Endodermal cell (in vitro differentiated cells): ENCODE results near the gene LIMK2. TPM values are rescaled to one million over a fixed set of nuclear protein-coding genes. Genes with fewer than 3 reads are reported as not detected.

Experiments
- DNase-seq: peaks from one replicate; pipeline ENCODE4 v3.0.0-alpha.2; 2017
- H3K27ac ChIP-seq: 2 replicates; pipeline ENCODE4 v1.5.1; 2013; ENCODE audit warnings: mild to moderate bottlenecking, low read depth, low read length, moderate library complexity
- H3K27me3 ChIP-seq: 2 replicates; pipeline ENCODE4 v1.6.1; 2013; ENCODE audit warnings: mild to moderate bottlenecking, low read length, moderate library complexity; ENCODE audit not compliant: insufficient read depth, control insufficient read depth, poor library complexity, severe bottlenecking
- H3K36me3 ChIP-seq: 2 replicates; pipeline ENCODE4 v1.7.0; 2013; ENCODE audit warnings: mild to moderate bottlenecking, low read length, moderate library complexity; ENCODE audit not compliant: control insufficient read depth, insufficient read depth
- H3K4me1 ChIP-seq: one replicate; pipeline ENCODE4 v1.7.0; 2013; ENCODE audit warnings: low read length; ENCODE audit not compliant: control insufficient read depth, insufficient read depth
- H3K4me3 ChIP-seq: 2 replicates; pipeline ENCODE4 v1.5.1; 2013; ENCODE audit warnings: mild to moderate bottlenecking, low read length, moderate library complexity
- H3K9ac ChIP-seq: 2 replicates; pipeline ENCODE4 v1.6.1; 2013; ENCODE audit warnings: mild to moderate bottlenecking, low read length, moderate library complexity; ENCODE audit not compliant: poor library complexity, severe bottlenecking; ENCODE audit errors: extremely low read depth
- H3K9me3 ChIP-seq: 2 replicates; pipeline ENCODE4 v1.6.1; 2013; ENCODE audit warnings: mild to moderate bottlenecking, low read length, moderate library complexity; ENCODE audit not compliant: control insufficient read depth
- H3K27ac Mint-ChIP-seq: 2 replicates; pipeline ENCODE4 v1.8.0; 2020; ENCODE audit warnings: mixed read lengths
- H3K27me3 Mint-ChIP-seq: 2 replicates; pipeline ENCODE4 v1.8.0; 2021; ENCODE audit warnings: mild to moderate bottlenecking, mixed read lengths; ENCODE audit not compliant: insufficient read depth
- H3K36me3 Mint-ChIP-seq: 2 replicates; pipeline ENCODE4 v1.8.0; 2020; ENCODE audit warnings: low read depth, mixed read lengths
- H3K4me1 Mint-ChIP-seq: 2 replicates; pipeline ENCODE4 v1.8.0; 2020; ENCODE audit warnings: mixed read lengths
- H3K4me3 Mint-ChIP-seq: 2 replicates; pipeline ENCODE4 v1.8.0; 2020; ENCODE audit warnings: mild to moderate bottlenecking, moderate library complexity, mixed read lengths
- H3K9me3 Mint-ChIP-seq: 2 replicates; pipeline ENCODE4 v1.8.0; 2020; ENCODE audit warnings: mild to moderate bottlenecking, mixed read lengths
- CTCF ChIP-seq: fragments of 200-600 bp; sonication (generic); conservative IDR thresholded peaks from 2 replicates; pipeline ENCODE4 v1.5.0; 2021; ENCODE audit warnings: antibody characterized with exemption, mild to moderate bottlenecking
- WGBS, 2 experiments: methylation state at CpG; one replicate each; pipeline versions ENCODE4 v1.1.5 to v1.1.7; 2013; ENCODE audit warnings: missing lambda C conversion rate in 2 of 2, mixed read lengths in 1 of 2; ENCODE audit not compliant: insufficient coverage in 1 of 2, insufficient read length in 1 of 2; 5-methylcytosine and 5-hydroxymethylcytosine counted together
- total RNA-seq, 2 donors: library from RNA; stranded (reverse); fragmentation: NEBNext Ultra II Directional in 1 of 2; extraction: Animal tissue kit (Norgen Biotek cat#: 25700) in 1 of 2; gene quantifications; 2 replicates in 1 of 2; 3 replicates in 1 of 2; pipeline ENCODE4 v1.2.1, GENCODE V29; 2021

LIMK2 gene
- total RNA-seq, 2 donors from 2014 or later, result 41.4 to 42.2 TPM

DNA sequence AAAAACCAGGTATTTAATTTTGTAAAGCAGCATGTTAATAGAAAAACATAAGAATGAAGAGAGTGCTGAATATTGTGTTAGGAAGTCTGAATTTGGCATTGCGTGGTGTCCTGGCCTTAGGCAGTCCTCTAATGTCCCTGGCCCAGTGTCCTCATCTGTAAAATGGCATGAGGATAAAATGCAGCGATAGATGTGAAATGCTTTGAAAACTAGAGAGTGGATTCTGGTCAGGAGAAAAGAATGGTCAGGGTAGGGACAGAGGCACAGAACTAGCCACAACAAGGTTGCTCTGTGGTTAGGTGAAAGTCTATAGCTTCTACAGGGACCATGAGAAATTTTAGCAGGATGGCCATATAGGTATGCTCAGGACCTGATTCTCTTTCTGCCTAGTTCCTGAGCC, 33.2 kb upstream of the LIMK2 start:
- Mint-ChIP-seq H3K9me3 (peaks cover 11% of the 10 kb centered on the region), H3K27me3 (no peaks in the 10 kb centered on the region), H3K36me3 (peaks cover 40% of the 10 kb centered on the region), H3K27ac (peak overlapping the region; percentile 52), H3K4me3 (no peak overlapping the region), H3K4me1 (no peaks in the 10 kb centered on the region)
- Histone ChIP-seq H3K27me3 (no peaks in the 10 kb centered on the region), H3K9ac (no peak overlapping the region), H3K9me3 (peaks cover 5% of the 10 kb centered on the region), H3K4me1 (no peaks in the 10 kb centered on the region), H3K4me3 (no peak overlapping the region), H3K27ac (no peak overlapping the region), H3K36me3 (peaks cover 24% of the 10 kb centered on the region)
- 93 to 96% methylated on average over 2 of the region's 2 CpGs for WGBS, 2 experiments
- TF ChIP-seq CTCF, result no peak
- DNase-seq, result no peak

DNA sequence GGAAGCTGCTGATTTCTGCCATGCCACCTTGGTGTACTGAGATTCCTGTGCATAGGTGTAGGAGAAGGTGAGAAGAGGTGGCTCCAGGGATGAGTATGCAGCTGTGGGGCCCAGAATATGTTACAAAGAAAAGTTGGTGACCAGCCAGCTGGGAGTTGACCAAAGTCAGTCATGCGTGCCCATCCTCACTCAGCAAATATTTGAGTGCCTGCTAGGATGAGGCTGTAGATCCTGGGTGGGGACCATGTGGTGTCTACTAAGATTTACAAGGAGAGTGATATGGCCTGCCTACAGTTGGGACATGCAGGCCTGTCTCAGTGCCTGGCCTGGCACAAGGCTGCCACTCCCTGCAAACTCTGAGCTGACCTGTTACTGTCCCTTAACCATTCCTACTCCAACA, 32.8 kb upstream of the LIMK2 start:
- Mint-ChIP-seq H3K27ac (no peak overlapping the region), H3K4me1 (no peaks in the 10 kb centered on the region), H3K36me3 (peaks cover 41% of the 10 kb centered on the region), H3K9me3 (peaks cover 14% of the 10 kb centered on the region), H3K27me3 (no peaks in the 10 kb centered on the region), H3K4me3 (no peak overlapping the region)
- peaks cover 23% of the 10 kb centered on the region for H3K36me3 ChIP-seq
- TF ChIP-seq CTCF, result no peak
- H3K9ac ChIP-seq, result no peak overlapping the region
- no peaks in the 10 kb centered on the region for H3K27me3 ChIP-seq
- H3K27ac ChIP-seq, result no peak overlapping the region
- H3K4me1 ChIP-seq, result no peaks in the 10 kb centered on the region
- whole genome bisulfite sequencing, 2 experiments, result 97 to 100% methylated on average over 1 of the region's 1 CpG
- H3K9me3 ChIP-seq, result peaks cover 5% of the 10 kb centered on the region
- H3K4me3 ChIP-seq, result no peak overlapping the region
- DNase-seq, result no peak

DNA sequence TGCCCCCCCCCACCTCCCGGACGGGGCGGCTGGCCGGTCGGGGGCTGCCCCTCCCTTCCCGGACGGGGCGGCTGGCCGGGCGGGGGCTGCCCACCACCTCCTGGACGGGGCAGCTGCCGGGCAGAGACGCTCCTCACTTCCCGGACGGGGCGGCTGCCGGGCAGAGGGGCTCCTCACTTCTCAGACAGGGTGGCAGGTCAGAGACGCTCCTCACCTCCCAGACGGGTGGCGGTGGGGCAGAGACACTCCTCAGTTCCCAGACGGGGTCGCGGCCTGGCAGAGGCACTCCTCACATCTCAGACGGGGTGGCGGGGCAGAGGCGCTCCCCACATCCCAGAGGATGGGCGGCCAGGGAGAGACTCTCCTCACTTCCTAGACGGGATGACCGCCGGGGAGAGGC, 28.1 kb upstream of the LIMK2 start:
- no peak overlapping the region for H3K27ac Mint-ChIP-seq
- Histone ChIP-seq H3K4me3 (no peak overlapping the region), H3K9ac (no peak overlapping the region), H3K27ac (no peak overlapping the region), H3K4me1 (no peaks in the 10 kb centered on the region), H3K27me3 (no peaks in the 10 kb centered on the region), H3K9me3 (peaks cover 5% of the 10 kb centered on the region), H3K36me3 (peaks cover 37% of the 10 kb centered on the region)
- DNase-seq, result no peak
- H3K4me1 Mint-ChIP-seq, result no peaks in the 10 kb centered on the region
- no peak for TF ChIP-seq CTCF
- 93 to 95% methylated on average over 16 to 30 of the region's 30 CpGs for WGBS, 2 experiments
- no peak overlapping the region for H3K4me3 Mint-ChIP-seq
- H3K36me3 Mint-ChIP-seq, result peaks cover 48% of the 10 kb centered on the region
- H3K27me3 Mint-ChIP-seq, result no peaks in the 10 kb centered on the region
- peaks cover 25% of the 10 kb centered on the region for H3K9me3 Mint-ChIP-seq
